HepG2 (cell line): ENCODE results near the gene SNRNP27. TPM values are rescaled to one million over a fixed set of nuclear protein-coding genes. Genes with fewer than 3 reads are reported as not detected.

ENCODE experiments used
- CHD4 ChIP-seq: fragments of 200-600 bp; sonication (generic); IDR thresholded peaks from 2 replicates; pipeline ENCODE4 v1.7.0; 2017; ENCODE audit warnings: mild to moderate bottlenecking, low read length, borderline replicate concordance
- FOXK1 ChIP-seq: sonication (generic); formaldehyde crosslinking; IDR thresholded peaks from 2 replicates; pipeline ENCODE4 v1.4.0; 2020; ENCODE audit warnings: low read depth, missing genetic modification reagents, borderline replicate concordance
- HDAC6 ChIP-seq: fragments of 200-600 bp; sonication (generic); IDR thresholded peaks from 2 replicates; pipeline ENCODE4 v1.7.0; 2017; ENCODE audit warnings: mild to moderate bottlenecking, antibody characterized with exemption, low read length, low read depth
- ISX ChIP-seq: sonication (generic); formaldehyde crosslinking; conservative IDR thresholded peaks from 2 replicates; pipeline ENCODE4 v1.5.0; 2020; ENCODE audit warnings: missing genetic modification reagents
- KLF12 ChIP-seq: sonication (generic); formaldehyde crosslinking; IDR thresholded peaks from 2 replicates; pipeline ENCODE4 v1.4.0; 2020; ENCODE audit warnings: missing genetic modification reagents, borderline replicate concordance
- MAF1 ChIP-seq: sonication (generic); formaldehyde crosslinking; IDR thresholded peaks from 2 replicates; pipeline ENCODE4 v1.5.0; 2020; ENCODE audit warnings: missing genetic modification reagents, borderline replicate concordance
- MTA1 ChIP-seq: sonication (generic); formaldehyde crosslinking; IDR thresholded peaks from 2 replicates; pipeline ENCODE4 v1.4.0; 2020; ENCODE audit warnings: missing genetic modification reagents, mild to moderate bottlenecking, borderline replicate concordance
- MTF2 ChIP-seq: sonication (generic); formaldehyde crosslinking; IDR thresholded peaks from 2 replicates; pipeline ENCODE4 v1.5.0; 2020; ENCODE audit warnings: missing genetic modification reagents, borderline replicate concordance
- NFKBIZ ChIP-seq: IDR thresholded peaks from 2 replicates; pipeline ENCODE4 v1.6.1; 2018; ENCODE audit warnings: missing genetic modification reagents, missing compliant biosample characterization
- RXRB ChIP-seq: IDR thresholded peaks from 2 replicates; pipeline ENCODE4 v1.6.1; 2016; ENCODE audit warnings: borderline replicate concordance, missing genetic modification reagents, missing compliant biosample characterization
- SAP130 ChIP-seq: IDR thresholded peaks from 2 replicates; pipeline ENCODE4 v1.6.1; 2016; ENCODE audit warnings: low read depth
- SP1 ChIP-seq, 2 experiments: fragments of 450-650 bp in 1 of 2; sonication (generic) in 1 of 2; formaldehyde crosslinking in 1 of 2; IDR thresholded peaks; 2 replicates each; pipeline versions ENCODE4 v1.4.0 to v1.6.1; 2016 to 2020; ENCODE audit warnings: missing genetic modification reagents in 1 of 2
- ZFX ChIP-seq: sonication (generic); formaldehyde crosslinking; IDR thresholded peaks from 2 replicates; pipeline ENCODE4 v1.4.0; 2020; ENCODE audit warnings: mild to moderate bottlenecking, low read depth, missing genetic modification reagents, moderate library complexity
- ZIK1 ChIP-seq: sonication (generic); formaldehyde crosslinking; IDR thresholded peaks from 2 replicates; pipeline ENCODE4 v1.5.0; 2020; ENCODE audit warnings: mild to moderate bottlenecking, low read depth, missing genetic modification reagents, borderline replicate concordance
- ZKSCAN1 ChIP-seq: fragments of 150-350 bp; IDR thresholded peaks from 2 replicates; pipeline ENCODE4 v1.6.1; 2014; ENCODE audit warnings: low read length
- ZKSCAN5 ChIP-seq: sonication (generic); formaldehyde crosslinking; IDR thresholded peaks from 2 replicates; pipeline ENCODE4 v1.5.1; 2020; ENCODE audit warnings: mild to moderate bottlenecking, missing genetic modification reagents
- ZNF224 ChIP-seq: sonication (generic); formaldehyde crosslinking; IDR thresholded peaks from 2 replicates; pipeline ENCODE4 v1.5.0; 2020; ENCODE audit warnings: mild to moderate bottlenecking, missing genetic modification reagents
- ZNF460 ChIP-seq: sonication (generic); formaldehyde crosslinking; IDR thresholded peaks from 2 replicates; pipeline ENCODE4 v1.5.1; 2020; ENCODE audit warnings: missing genetic modification reagents, mild to moderate bottlenecking, borderline replicate concordance
- ZNF652 ChIP-seq: IDR thresholded peaks from 2 replicates; pipeline ENCODE4 v1.6.1; 2016; ENCODE audit warnings: low read depth, borderline replicate concordance
- ZNF672 ChIP-seq: sonication (generic); formaldehyde crosslinking; IDR thresholded peaks from 2 replicates; pipeline ENCODE4 v1.8.1; 2022; ENCODE audit warnings: missing genetic modification reagents
- ZNF7 ChIP-seq: IDR thresholded peaks from 2 replicates; pipeline ENCODE4 v1.6.1; 2016; ENCODE audit warnings: missing biosample characterization, missing genetic modification reagents
- polyA plus RNA-seq, 8 experiments: library from polyadenylated mRNA; depleted of rRNA in 3 of 8; stranded (reverse) in 7 of 8; unstranded in 1 of 8; fragments of >200 nt; fragmentation: Illumina TruSeq in 4 of 8; extraction: Trizol in 4 of 8; gene quantifications; 2 replicates each; pipeline versions ENCODE4 v1.2.1 to v1.2.3, GENCODE V29; 2011 to 2016; ENCODE audit warnings: low read depth in 4 of 8, missing spikeins in 1 of 8, mixed read lengths in 1 of 8; ENCODE audit not compliant: insufficient read depth in 1 of 8
- total RNA-seq, 5 experiments: library from RNA; depleted of rRNA; stranded (reverse); fragments of >200 nt; fragmentation: Illumina TruSeq; extraction: Trizol; gene quantifications; 2 replicates each; pipeline ENCODE4 v1.2.3, GENCODE V29; 2016; ENCODE audit warnings: low read depth in 1 of 5
- TF ChIP-seq, protein P1 (sequence below): sonication (generic); formaldehyde crosslinking; IDR thresholded peaks from 2 replicates; pipeline ENCODE4 v1.4.0; 2020; ENCODE audit warnings: missing genetic modification reagents
- TF ChIP-seq, protein P2 (sequence below): sonication (generic); formaldehyde crosslinking; IDR thresholded peaks from 2 replicates; pipeline ENCODE4 v1.9.0; 2022; ENCODE audit warnings: missing genetic modification reagents, mild to moderate bottlenecking, borderline replicate concordance
- TF ChIP-seq, protein P3 (sequence below): sonication (generic); formaldehyde crosslinking; IDR thresholded peaks from 2 replicates; pipeline ENCODE4 v1.8.1; 2023; ENCODE audit warnings: mild to moderate bottlenecking, missing genetic modification reagents
- TF ChIP-seq, protein P4 (sequence below): sonication (generic); formaldehyde crosslinking; IDR thresholded peaks from 2 replicates; pipeline ENCODE4 v1.9.0; 2021; ENCODE audit warnings: missing genetic modification reagents, borderline replicate concordance

The SNRNP27 gene
- total and polyA plus RNA-seq, 2 of the 13 experiments (the other 11 are each of a cell fraction or from before 2014, with no cell fraction given): 49.8 to 54.6 TPM

DNA sequence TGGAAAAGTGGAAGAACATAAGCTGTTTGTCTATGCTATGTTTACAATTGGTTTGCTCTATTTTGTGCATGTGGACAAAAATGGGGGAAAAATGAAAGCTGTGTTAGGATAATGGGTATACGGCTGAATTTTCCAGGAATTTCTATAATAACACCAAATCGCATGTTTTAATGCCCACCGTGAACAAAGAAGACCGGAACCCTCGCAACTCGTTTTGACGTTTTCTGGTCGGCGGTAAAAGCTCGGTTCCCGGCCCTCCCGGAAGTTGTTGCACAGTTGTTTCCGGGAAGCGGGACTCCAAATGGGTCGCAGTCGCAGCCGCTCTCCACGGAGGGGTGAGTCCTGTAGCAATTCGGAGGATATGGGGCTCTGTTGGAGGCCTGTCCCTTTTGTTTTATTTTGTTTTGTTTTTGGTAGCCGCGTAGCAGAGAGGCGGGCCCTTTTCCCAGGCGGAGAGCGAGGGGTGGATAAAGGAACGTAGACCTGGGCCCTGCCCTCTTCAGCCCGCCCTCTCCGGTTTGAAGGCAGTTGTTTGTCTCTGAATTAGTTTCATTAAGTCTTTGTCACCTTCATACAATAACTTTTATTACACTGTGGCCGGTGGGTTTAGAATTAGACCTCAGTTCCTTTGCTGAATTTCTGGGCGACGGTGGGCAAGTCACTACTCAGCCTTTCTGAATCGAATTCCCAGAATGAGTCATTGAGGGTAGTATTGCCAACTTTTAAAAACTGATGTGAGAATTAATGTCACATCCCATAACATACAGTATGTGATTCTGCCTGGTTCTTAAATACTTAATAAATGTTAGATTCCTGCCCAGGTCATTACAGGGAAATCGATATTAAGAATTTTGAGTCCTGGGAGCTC lies at the start of gene SNRNP27 (continued):
- TF ChIP-seq NFKBIZ (CRISPR knock-in tag) (peak; percentile 91), RXRB (CRISPR knock-in tag) (peak; percentile 82), ZNF460 (CRISPR knock-in tag) (no peak; the same call in 1 of the 2 replicates), MTA1 (CRISPR knock-in tag) (no peak), ZFX (CRISPR knock-in tag) (peak; percentile 95), CHD4 (no peak), SAP130 (CRISPR knock-in tag) (peak; percentile 95), FOXK1 (CRISPR knock-in tag) (peak; percentile 98), KLF12 (peak; percentile 90), MAF1 (peak; percentile 89; the same call in 1 of the 2 replicates), ZKSCAN1 (peak; percentile 50; the same call in 1 of the 2 replicates), HDAC6 (no peak), MTF2 (no peak), ZNF7 (CRISPR knock-in tag) (peak; percentile 46; the same call in 1 of the 2 replicates), SP1 (IDR thresholded peaks at IDR 0.05) (no peak), SP1 (CRISPR knock-in tag; IDR thresholded peaks at IDR 0.05) (peak; percentile 70; the same call in 1 of the 2 replicates), ISX (CRISPR knock-in tag) (peak; percentile 97), ZNF224 (peak; percentile 74; the same call in 1 of the 2 replicates), ZKSCAN5 (peak; percentile 73), ZNF672 (CRISPR knock-in tag) (no peak), ZNF652 (peak; percentile 43; the same call in 1 of the 2 replicates), ZIK1 (CRISPR knock-in tag) (0 out of 2 replicates have a peak, but pooled peaks have one; percentile 49)
- TF ChIP-seq, protein P1, sequence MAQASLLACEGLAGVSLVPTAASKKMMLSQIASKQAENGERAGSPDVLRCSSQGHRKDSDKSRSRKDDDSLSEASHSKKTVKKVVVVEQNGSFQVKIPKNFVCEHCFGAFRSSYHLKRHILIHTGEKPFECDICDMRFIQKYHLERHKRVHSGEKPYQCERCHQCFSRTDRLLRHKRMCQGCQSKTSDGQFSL (CRISPR knock-in tag): peak; percentile 68; the same call in 1 of the 2 replicates
- TF ChIP-seq, protein P2, sequence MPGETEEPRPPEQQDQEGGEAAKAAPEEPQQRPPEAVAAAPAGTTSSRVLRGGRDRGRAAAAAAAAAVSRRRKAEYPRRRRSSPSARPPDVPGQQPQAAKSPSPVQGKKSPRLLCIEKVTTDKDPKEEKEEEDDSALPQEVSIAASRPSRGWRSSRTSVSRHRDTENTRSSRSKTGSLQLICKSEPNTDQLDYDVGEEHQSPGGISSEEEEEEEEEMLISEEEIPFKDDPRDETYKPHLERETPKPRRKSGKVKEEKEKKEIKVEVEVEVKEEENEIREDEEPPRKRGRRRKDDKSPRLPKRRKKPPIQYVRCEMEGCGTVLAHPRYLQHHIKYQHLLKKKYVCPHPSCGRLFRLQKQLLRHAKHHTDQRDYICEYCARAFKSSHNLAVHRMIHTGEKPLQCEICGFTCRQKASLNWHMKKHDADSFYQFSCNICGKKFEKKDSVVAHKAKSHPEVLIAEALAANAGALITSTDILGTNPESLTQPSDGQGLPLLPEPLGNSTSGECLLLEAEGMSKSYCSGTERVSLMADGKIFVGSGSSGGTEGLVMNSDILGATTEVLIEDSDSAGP (CRISPR knock-in tag): 0 out of 2 replicates have a peak, but pooled peaks have one; percentile 54
- TF ChIP-seq, protein P3, sequence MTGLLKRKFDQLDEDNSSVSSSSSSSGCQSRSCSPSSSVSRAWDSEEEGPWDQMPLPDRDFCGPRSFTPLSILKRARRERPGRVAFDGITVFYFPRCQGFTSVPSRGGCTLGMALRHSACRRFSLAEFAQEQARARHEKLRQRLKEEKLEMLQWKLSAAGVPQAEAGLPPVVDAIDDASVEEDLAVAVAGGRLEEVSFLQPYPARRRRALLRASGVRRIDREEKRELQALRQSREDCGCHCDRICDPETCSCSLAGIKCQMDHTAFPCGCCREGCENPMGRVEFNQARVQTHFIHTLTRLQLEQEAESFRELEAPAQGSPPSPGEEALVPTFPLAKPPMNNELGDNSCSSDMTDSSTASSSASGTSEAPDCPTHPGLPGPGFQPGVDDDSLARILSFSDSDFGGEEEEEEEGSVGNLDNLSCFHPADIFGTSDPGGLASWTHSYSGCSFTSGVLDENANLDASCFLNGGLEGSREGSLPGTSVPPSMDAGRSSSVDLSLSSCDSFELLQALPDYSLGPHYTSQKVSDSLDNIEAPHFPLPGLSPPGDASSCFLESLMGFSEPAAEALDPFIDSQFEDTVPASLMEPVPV (CRISPR knock-in tag): peak; percentile 61; the same call in 1 of the 2 replicates
- TF ChIP-seq, protein P4, sequence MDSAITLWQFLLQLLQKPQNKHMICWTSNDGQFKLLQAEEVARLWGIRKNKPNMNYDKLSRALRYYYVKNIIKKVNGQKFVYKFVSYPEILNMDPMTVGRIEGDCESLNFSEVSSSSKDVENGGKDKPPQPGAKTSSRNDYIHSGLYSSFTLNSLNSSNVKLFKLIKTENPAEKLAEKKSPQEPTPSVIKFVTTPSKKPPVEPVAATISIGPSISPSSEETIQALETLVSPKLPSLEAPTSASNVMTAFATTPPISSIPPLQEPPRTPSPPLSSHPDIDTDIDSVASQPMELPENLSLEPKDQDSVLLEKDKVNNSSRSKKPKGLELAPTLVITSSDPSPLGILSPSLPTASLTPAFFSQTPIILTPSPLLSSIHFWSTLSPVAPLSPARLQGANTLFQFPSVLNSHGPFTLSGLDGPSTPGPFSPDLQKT (CRISPR knock-in tag): peak; percentile 35; the same call in 1 of the 2 replicates
